Endodermal cell (in vitro differentiated cells): Measurements from ENCODE around the gene GIT1. TPM values are rescaled to one million over a fixed set of nuclear protein-coding genes. Genes with fewer than 3 reads are reported as not detected.

ENCODE experiments used
- DNase-seq: peaks from one replicate; pipeline ENCODE4 v3.0.0-alpha.2; 2017
- H3K27ac ChIP-seq: 2 replicates; pipeline ENCODE4 v1.5.1; 2013; ENCODE audit warnings: mild to moderate bottlenecking, low read depth, low read length, moderate library complexity
- H3K27me3 ChIP-seq: 2 replicates; pipeline ENCODE4 v1.6.1; 2013; ENCODE audit warnings: mild to moderate bottlenecking, low read length, moderate library complexity; ENCODE audit not compliant: insufficient read depth, control insufficient read depth, poor library complexity, severe bottlenecking
- H3K36me3 ChIP-seq: 2 replicates; pipeline ENCODE4 v1.7.0; 2013; ENCODE audit warnings: mild to moderate bottlenecking, low read length, moderate library complexity; ENCODE audit not compliant: control insufficient read depth, insufficient read depth
- H3K4me1 ChIP-seq: one replicate; pipeline ENCODE4 v1.7.0; 2013; ENCODE audit warnings: low read length; ENCODE audit not compliant: control insufficient read depth, insufficient read depth
- H3K4me3 ChIP-seq: 2 replicates; pipeline ENCODE4 v1.5.1; 2013; ENCODE audit warnings: mild to moderate bottlenecking, low read length, moderate library complexity
- H3K9ac ChIP-seq: 2 replicates; pipeline ENCODE4 v1.6.1; 2013; ENCODE audit warnings: mild to moderate bottlenecking, low read length, moderate library complexity; ENCODE audit not compliant: poor library complexity, severe bottlenecking; ENCODE audit errors: extremely low read depth
- H3K9me3 ChIP-seq: 2 replicates; pipeline ENCODE4 v1.6.1; 2013; ENCODE audit warnings: mild to moderate bottlenecking, low read length, moderate library complexity; ENCODE audit not compliant: control insufficient read depth
- H3K27ac Mint-ChIP-seq: 2 replicates; pipeline ENCODE4 v1.8.0; 2020; ENCODE audit warnings: mixed read lengths
- H3K27me3 Mint-ChIP-seq: 2 replicates; pipeline ENCODE4 v1.8.0; 2021; ENCODE audit warnings: mild to moderate bottlenecking, mixed read lengths; ENCODE audit not compliant: insufficient read depth
- H3K36me3 Mint-ChIP-seq: 2 replicates; pipeline ENCODE4 v1.8.0; 2020; ENCODE audit warnings: low read depth, mixed read lengths
- H3K4me1 Mint-ChIP-seq: 2 replicates; pipeline ENCODE4 v1.8.0; 2020; ENCODE audit warnings: mixed read lengths
- H3K4me3 Mint-ChIP-seq: 2 replicates; pipeline ENCODE4 v1.8.0; 2020; ENCODE audit warnings: mild to moderate bottlenecking, moderate library complexity, mixed read lengths
- H3K9me3 Mint-ChIP-seq: 2 replicates; pipeline ENCODE4 v1.8.0; 2020; ENCODE audit warnings: mild to moderate bottlenecking, mixed read lengths
- WGBS, 2 experiments: methylation state at CpG; one replicate each; pipeline versions ENCODE4 v1.1.5 to v1.1.7; 2013; ENCODE audit warnings: missing lambda C conversion rate in 2 of 2, mixed read lengths in 1 of 2; ENCODE audit not compliant: insufficient coverage in 1 of 2, insufficient read length in 1 of 2; 5-methylcytosine and 5-hydroxymethylcytosine counted together
- total RNA-seq, 2 donors: library from RNA; stranded (reverse); fragmentation: NEBNext Ultra II Directional in 1 of 2; extraction: Animal tissue kit (Norgen Biotek cat#: 25700) in 1 of 2; gene quantifications; 2 replicates in 1 of 2; 3 replicates in 1 of 2; pipeline ENCODE4 v1.2.1, GENCODE V29; 2021
- TF ChIP-seq, protein P1 (sequence below): fragments of 200-600 bp; sonication (generic); conservative IDR thresholded peaks from 2 replicates; pipeline ENCODE4 v1.5.0; 2021; ENCODE audit warnings: antibody characterized with exemption, mild to moderate bottlenecking

The GIT1 gene
- total RNA-seq, 2 donors from 2014 or later, result 45.0 to 61.8 TPM

DNA sequence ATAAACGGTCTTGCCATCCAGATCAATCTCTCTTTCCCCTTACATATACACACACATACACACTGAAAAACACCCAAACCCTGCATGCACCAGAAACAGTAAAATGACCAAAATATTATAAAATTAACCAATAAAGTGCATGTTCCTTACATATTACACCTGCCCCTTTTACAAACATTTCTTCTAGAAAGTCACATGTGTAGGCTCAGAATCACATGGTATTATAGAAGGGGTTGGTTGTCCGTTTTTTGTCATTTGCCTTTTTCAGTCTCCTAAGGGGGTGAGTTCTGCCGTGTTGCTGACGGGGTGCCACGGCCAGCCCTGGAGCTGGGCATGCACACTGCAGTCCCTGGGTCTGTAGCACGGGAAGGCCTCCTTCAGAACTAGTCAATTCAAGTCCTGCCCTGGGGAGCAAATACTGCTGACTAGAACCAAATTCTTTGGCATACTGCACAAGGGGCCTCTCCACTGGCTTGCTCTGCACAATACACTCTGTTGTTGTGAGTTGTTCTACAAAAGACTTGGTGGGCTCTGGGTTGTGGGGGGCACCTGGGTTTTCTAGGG lies 41.3 kb upstream of the GIT1 start:
- no peaks in the 10 kb centered on the region for H3K27me3 ChIP-seq
- H3K4me1 ChIP-seq, result no peaks in the 10 kb centered on the region
- Mint-ChIP-seq H3K27me3 (no peaks in the 10 kb centered on the region), H3K4me1 (no peaks in the 10 kb centered on the region), H3K27ac (no peak overlapping the region), H3K4me3 (no peak overlapping the region), H3K36me3 (peaks cover 7% of the 10 kb centered on the region), H3K9me3 (no peaks in the 10 kb centered on the region)
- no peak overlapping the region for H3K4me3 ChIP-seq
- WGBS, 2 experiments, result 89 to 100% methylated on average over 3 to 6 of the region's 6 CpGs
- peaks cover under 1% of the 10 kb centered on the region for H3K36me3 ChIP-seq
- H3K27ac ChIP-seq, result no peak overlapping the region
- TF ChIP-seq, protein P1, sequence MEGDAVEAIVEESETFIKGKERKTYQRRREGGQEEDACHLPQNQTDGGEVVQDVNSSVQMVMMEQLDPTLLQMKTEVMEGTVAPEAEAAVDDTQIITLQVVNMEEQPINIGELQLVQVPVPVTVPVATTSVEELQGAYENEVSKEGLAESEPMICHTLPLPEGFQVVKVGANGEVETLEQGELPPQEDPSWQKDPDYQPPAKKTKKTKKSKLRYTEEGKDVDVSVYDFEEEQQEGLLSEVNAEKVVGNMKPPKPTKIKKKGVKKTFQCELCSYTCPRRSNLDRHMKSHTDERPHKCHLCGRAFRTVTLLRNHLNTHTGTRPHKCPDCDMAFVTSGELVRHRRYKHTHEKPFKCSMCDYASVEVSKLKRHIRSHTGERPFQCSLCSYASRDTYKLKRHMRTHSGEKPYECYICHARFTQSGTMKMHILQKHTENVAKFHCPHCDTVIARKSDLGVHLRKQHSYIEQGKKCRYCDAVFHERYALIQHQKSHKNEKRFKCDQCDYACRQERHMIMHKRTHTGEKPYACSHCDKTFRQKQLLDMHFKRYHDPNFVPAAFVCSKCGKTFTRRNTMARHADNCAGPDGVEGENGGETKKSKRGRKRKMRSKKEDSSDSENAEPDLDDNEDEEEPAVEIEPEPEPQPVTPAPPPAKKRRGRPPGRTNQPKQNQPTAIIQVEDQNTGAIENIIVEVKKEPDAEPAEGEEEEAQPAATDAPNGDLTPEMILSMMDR, result no peak
- no peaks in the 10 kb centered on the region for H3K9me3 ChIP-seq
- DNase-seq, result no peak
- H3K9ac ChIP-seq, result no peak overlapping the region

- Mint-ChIP-seq H3K36me3 (peaks cover 1% of the 10 kb centered on the region), H3K4me1 (no peaks in the 10 kb centered on the region), H3K27ac (no peak overlapping the region), H3K4me3 (no peak overlapping the region), H3K9me3 (no peaks in the 10 kb centered on the region), H3K27me3 (peaks cover 3% of the 10 kb centered on the region)
- Histone ChIP-seq H3K4me3 (no peak overlapping the region), H3K36me3 (no peaks in the 10 kb centered on the region), H3K27me3 (peaks cover 1% of the 10 kb centered on the region), H3K4me1 (no peaks in the 10 kb centered on the region), H3K9ac (no peak overlapping the region), H3K27ac (no peak overlapping the region), H3K9me3 (no peaks in the 10 kb centered on the region)
- WGBS, 2 experiments, result 81 to 89% methylated on average over 2 of the region's 2 CpGs
- TF ChIP-seq, protein P1, result no peak
- no peak for DNase-seq
Observed at GRCh38 chr17:29629839-29630238, 40.4 kb upstream of the GIT1 start.

DNA sequence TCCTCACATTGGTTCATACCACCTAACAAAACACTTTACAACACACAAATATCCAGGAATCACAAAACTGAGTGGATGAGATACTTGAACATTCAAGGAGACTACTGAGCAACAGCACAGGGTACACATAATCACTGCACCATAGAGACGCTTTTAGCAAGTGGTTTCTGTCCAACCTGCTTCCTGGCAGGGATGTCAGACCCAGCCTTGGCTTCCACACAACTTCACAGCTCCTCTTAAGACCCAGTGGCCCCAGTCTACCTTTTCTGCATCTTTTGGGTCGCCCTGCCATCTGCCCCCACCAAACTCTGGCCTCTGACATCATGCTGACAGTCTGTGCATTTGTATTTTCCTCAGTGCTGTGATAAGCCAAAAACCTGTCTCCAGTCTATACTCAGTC lies 39.2 kb upstream of the GIT1 start:
- TF ChIP-seq, protein P1, result no peak

More for the DNA sequence above, 39.2 kb upstream of the GIT1 start:
- Mint-ChIP-seq H3K4me1 (no peaks in the 10 kb centered on the region), H3K27ac (no peak overlapping the region), H3K36me3 (no peaks in the 10 kb centered on the region), H3K9me3 (no peaks in the 10 kb centered on the region), H3K4me3 (no peak overlapping the region), H3K27me3 (peaks cover 14% of the 10 kb centered on the region)
- WGBS, 2 experiments, result 88 to 100% methylated on average over 1 to 2 of the region's 2 CpGs
- H3K9me3 ChIP-seq, result no peaks in the 10 kb centered on the region
- H3K9ac ChIP-seq, result no peak overlapping the region
- H3K4me1 ChIP-seq, result no peaks in the 10 kb centered on the region
- H3K4me3 ChIP-seq, result no peak overlapping the region
- no peak for DNase-seq
- H3K27me3 ChIP-seq, result peaks cover 13% of the 10 kb centered on the region
- H3K27ac ChIP-seq, result no peak overlapping the region
- no peaks in the 10 kb centered on the region for H3K36me3 ChIP-seq
